ENCODE data around the gene CADPS.

The CADPS gene

DNA sequence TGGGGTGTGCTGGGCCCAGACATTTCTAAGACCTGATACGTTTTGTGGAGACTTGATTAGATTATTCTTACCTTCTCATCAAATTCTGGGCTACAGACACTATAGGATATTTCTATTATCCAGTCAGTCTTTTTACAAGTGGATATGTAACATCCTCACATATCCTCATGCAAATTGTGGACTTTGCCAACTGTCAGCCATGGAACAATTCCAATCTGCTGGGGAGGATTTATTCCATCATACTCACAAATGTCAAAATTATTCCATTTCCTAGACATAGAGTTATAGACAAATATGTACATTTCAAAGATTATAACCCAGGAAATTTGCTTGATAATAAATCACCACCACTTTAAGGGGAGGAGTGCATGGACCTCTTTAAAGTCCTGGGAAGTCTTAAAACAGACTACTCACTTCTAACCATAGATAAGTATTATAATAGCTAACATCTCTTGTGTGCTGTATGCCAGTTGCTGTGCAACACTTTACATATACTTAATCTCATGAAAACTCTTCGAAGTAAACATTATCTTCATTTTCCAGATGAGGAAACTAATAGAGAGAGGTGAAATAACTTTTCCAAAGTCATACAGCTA, 44.4 kb downstream of the CADPS start:
- no peak overlapping the region for H3K4me3 ChIP-seq (ENCODE audit: low read length)
- TF ChIP-seq, protein P1, sequence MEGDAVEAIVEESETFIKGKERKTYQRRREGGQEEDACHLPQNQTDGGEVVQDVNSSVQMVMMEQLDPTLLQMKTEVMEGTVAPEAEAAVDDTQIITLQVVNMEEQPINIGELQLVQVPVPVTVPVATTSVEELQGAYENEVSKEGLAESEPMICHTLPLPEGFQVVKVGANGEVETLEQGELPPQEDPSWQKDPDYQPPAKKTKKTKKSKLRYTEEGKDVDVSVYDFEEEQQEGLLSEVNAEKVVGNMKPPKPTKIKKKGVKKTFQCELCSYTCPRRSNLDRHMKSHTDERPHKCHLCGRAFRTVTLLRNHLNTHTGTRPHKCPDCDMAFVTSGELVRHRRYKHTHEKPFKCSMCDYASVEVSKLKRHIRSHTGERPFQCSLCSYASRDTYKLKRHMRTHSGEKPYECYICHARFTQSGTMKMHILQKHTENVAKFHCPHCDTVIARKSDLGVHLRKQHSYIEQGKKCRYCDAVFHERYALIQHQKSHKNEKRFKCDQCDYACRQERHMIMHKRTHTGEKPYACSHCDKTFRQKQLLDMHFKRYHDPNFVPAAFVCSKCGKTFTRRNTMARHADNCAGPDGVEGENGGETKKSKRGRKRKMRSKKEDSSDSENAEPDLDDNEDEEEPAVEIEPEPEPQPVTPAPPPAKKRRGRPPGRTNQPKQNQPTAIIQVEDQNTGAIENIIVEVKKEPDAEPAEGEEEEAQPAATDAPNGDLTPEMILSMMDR (conservative IDR thresholded peaks at IDR 0.05; ENCODE audit: low read length), result no peak
- no peak for DNase-seq (ENCODE audit: low read depth)

DNA sequence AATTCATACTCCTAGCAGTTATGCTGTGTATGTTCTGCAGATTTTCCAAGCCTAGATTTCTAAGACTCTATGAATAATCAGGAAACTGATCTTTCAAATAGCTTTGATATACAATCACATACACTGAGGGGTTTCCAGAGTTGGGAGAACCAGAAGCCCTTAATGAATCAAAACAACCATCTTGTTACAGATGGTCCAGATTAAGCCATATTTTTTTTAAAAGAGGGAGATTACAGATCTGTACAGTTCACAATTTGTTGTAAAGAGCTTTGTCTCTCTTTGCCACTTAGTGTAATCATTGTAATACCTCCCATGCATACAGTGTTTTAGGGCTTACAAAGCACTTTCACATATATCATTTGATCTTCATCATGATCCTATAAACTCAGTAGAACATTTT, 47.7 kb downstream of the CADPS start:
- DNase-seq (ENCODE audit: low read depth), result no peak
- H3K4me3 ChIP-seq (ENCODE audit: low read length), result no peak overlapping the region
- TF ChIP-seq, protein P1 (conservative IDR thresholded peaks at IDR 0.05; ENCODE audit: low read length), result no peak

DNA sequence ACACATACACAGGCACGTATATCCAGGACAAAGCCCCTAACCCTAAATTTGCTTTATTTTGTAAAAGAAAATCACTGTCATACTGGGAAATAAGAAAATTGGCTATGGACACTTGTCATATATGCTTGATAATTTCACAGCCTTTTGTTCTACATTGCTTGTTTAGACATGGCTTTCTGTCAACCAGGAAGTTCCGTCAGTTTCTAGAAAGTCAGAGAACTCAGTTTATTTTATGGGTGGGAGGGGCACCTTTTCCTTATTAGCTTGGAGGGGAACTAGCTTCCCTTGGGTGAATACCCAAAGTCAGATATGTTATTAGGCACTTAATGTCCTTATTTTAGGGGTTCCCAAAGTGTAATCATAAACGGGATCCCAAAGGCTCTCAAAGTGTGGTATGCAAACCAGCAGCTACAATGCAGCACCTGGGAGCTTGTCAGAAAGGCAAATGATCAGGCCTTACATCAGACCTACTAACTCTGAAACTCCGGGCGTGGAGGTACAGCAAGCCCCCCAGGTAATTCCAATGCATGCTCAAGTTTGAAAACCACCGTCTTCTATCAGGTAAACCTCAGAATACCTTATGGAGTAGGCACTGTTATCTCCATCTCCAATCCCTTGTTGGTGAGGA, 50.1 kb downstream of the CADPS start:
- no peak overlapping the region for H3K4me3 ChIP-seq (ENCODE audit: low read length)
- TF ChIP-seq, protein P1 (conservative IDR thresholded peaks at IDR 0.05; ENCODE audit: low read length), result no peak
- DNase-seq (ENCODE audit: low read depth), result no peak

DNA sequence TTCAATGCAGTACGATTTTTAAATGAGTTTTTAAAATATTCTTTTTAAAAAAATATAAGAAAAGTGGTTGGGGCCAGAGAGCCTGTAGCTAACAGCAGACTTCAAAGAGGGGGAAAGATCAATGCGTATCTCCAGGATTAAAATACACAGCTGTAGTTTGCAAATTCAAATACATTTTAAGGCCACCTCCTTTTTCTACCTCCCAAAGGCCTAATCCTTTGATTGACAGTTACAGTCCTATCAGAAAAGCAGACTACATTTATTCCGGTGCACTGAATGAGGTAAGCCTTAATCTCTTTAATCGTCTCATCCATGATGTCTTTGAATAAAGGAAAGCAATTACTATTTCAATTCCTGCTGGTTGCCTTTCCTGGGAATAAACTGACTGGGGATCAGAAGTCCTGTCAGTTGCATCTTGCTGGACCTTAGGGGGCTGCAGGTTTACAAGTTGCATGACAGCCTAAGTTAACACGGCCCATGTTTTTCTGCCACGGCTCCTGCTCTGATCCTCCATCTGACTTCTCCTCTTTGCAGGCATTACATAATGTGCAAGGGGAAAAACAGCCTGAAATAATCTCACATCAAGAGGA, 51.7 kb downstream of the CADPS start:
- TF ChIP-seq, protein P1 (conservative IDR thresholded peaks at IDR 0.05; ENCODE audit: low read length), result no peak
- no peak overlapping the region for H3K4me3 ChIP-seq (ENCODE audit: low read length)
- no peak for DNase-seq (ENCODE audit: low read depth)

DNA sequence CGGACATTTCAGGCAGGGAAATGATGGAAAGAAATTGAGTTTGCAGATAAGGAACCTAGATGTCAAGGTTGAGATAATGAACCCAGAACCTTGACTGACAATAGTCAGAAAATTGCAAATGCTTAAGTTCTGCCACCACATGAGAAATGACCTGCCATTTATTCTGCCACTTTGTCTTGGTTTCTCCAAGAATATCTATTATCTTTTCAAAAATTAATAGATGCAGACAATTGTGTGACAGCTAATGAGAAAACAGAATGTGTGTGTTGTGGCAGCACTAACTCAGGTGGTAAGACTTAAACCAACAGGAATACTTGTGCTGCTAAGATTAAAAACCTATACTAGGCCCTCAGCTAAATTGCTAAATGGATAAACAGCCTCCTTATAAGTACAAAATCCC, 52.3 kb downstream of the CADPS start:
- no peak overlapping the region for H3K4me3 ChIP-seq (ENCODE audit: low read length)
- TF ChIP-seq, protein P1 (conservative IDR thresholded peaks at IDR 0.05; ENCODE audit: low read length), result no peak

GRCh38 chr3:62818347-62818746, 56.9 kb downstream of the CADPS start:
- no peak for DNase-seq (ENCODE audit: low read depth)
- TF ChIP-seq, protein P1 (conservative IDR thresholded peaks at IDR 0.05; ENCODE audit: low read length), result no peak
- H3K4me3 ChIP-seq (ENCODE audit: low read length), result no peak overlapping the region

More for the DNA sequence above, 52.3 kb downstream of the CADPS start:
- no peak for DNase-seq (ENCODE audit: low read depth)

GRCh38 chr3:62817678-62818077, 57.5 kb downstream of the CADPS start:
- no peak overlapping the region for H3K4me3 ChIP-seq (ENCODE audit: low read length)
- peak; percentile 3 for DNase-seq (ENCODE audit: low read depth)
- TF ChIP-seq, protein P1 (conservative IDR thresholded peaks at IDR 0.05; ENCODE audit: low read length), result no peak

Measured in AG10803 (cell line).